ENCODE results near the gene NGF. TPM values are rescaled to one million over a fixed set of nuclear protein-coding genes. Genes with fewer than 3 reads are reported as not detected.

NGF gene
- polyA plus RNA-seq, 1 donor = 1.4 TPM

DNA sequence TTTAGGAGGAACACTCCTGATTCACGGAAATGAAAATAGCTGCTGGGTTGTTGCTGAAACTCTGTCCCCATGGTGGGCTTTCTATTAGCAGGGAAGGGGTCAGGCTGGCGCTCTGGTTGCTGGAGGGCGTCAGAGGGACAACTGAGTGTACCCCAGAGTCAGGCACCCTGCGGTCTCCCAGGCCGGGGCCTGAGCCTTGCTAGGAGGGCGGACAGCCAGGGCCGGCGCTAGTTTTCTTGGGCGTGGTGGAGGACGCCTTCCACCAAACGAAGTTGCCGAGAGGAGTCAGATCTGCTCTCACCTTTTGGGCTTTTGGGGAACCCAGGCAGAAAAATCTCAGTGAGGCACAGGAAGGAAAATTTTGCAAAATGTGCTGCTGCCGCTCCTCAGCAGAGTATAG is 54.8 kb downstream of the NGF start:
- no peaks in the 10 kb centered on the region for H3K4me1 ChIP-seq (ENCODE audit: control insufficient read depth, insufficient read depth, low read length)
- H3K4me3 ChIP-seq (ENCODE audit: low read length) = no peak overlapping the region
- no peaks in the 10 kb centered on the region for H3K9me3 ChIP-seq (ENCODE audit: control insufficient read depth, low read depth, low read length)
- H3K27ac ChIP-seq (ENCODE audit: low read length) = no peak overlapping the region
- DNase-seq = no peak
- WGBS (ENCODE audit: insufficient coverage, low lambda C conversion rate) = 100% methylated on average over 1 of the region's 13 CpGs
- H3K27me3 ChIP-seq (ENCODE audit: control insufficient read depth, insufficient read depth, low read length) = peaks cover 2% of the 10 kb centered on the region
- H3K36me3 ChIP-seq (ENCODE audit: control insufficient read depth, insufficient read depth, low read length) = no peaks in the 10 kb centered on the region

DNA sequence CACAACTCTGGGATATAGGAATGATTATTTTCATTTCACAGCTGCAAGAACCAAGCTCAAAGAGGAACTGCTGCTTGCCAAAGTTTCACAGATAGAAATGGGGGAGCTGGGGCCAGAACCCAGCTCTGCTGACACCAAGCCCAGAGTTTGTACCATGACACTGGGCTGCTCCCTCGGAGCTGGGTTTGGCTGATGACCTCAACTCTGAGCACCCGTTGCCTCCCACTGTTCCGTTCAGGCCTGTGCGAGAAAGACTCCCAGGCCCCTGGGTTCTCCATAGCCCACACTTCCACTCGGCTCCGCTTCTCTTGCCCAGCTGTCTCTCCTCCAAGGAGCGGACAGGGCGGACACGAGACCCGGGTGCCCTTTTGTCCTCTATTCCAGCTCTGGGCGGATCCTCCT is 55.2 kb downstream of the NGF start:
- Histone ChIP-seq H3K27ac (ENCODE audit: low read length) (no peak overlapping the region), H3K9me3 (ENCODE audit: control insufficient read depth, low read depth, low read length) (no peaks in the 10 kb centered on the region), H3K36me3 (ENCODE audit: control insufficient read depth, insufficient read depth, low read length) (no peaks in the 10 kb centered on the region), H3K4me3 (ENCODE audit: low read length) (no peak overlapping the region), H3K27me3 (ENCODE audit: control insufficient read depth, insufficient read depth, low read length) (peaks cover 2% of the 10 kb centered on the region), H3K4me1 (ENCODE audit: control insufficient read depth, insufficient read depth, low read length) (no peaks in the 10 kb centered on the region)
- peak in 1 of 2 donors; percentile 12 for DNase-seq
- 75% methylated on average over 4 of the region's 11 CpGs for WGBS (ENCODE audit: insufficient coverage, low lambda C conversion rate)

DNA sequence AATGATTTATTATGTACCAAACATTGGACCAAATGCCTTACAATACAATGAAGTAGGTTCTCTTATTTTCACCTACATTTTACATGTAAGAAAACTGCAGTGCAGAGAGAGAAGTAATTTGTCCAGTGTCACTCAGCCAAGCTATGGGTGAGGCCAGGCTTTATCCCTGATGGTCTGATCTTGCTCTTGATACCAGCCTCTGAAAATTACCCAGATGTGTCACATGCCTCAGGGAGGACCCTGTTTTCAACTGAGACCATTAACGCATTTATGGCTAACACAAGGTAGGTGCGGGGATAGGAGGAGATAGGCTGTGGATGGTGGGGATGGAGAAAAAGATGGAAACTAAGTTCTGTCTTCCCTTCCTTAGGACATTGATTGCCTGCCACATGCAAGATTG is 56.9 kb downstream of the NGF start:
- peaks cover 2% of the 10 kb centered on the region for H3K27me3 ChIP-seq (ENCODE audit: control insufficient read depth, insufficient read depth, low read length)
- no peak for DNase-seq
- H3K4me1 ChIP-seq (ENCODE audit: control insufficient read depth, insufficient read depth, low read length) = no peaks in the 10 kb centered on the region
- H3K4me3 ChIP-seq (ENCODE audit: low read length) = no peak overlapping the region
- WGBS (ENCODE audit: insufficient coverage, low lambda C conversion rate) = 100% methylated on average over 1 of the region's 2 CpGs
- no peaks in the 10 kb centered on the region for H3K9me3 ChIP-seq (ENCODE audit: control insufficient read depth, low read depth, low read length)
- H3K27ac ChIP-seq (ENCODE audit: low read length) = no peak overlapping the region
- no peaks in the 10 kb centered on the region for H3K36me3 ChIP-seq (ENCODE audit: control insufficient read depth, insufficient read depth, low read length)

GRCh38 chr1:115280064-115280463 is 58.0 kb downstream of the NGF start:
- Histone ChIP-seq H3K9me3 (ENCODE audit: control insufficient read depth, low read depth, low read length) (no peaks in the 10 kb centered on the region), H3K27ac (ENCODE audit: low read length) (no peak overlapping the region), H3K36me3 (ENCODE audit: control insufficient read depth, insufficient read depth, low read length) (no peaks in the 10 kb centered on the region), H3K27me3 (ENCODE audit: control insufficient read depth, insufficient read depth, low read length) (peaks cover 2% of the 10 kb centered on the region), H3K4me3 (ENCODE audit: low read length) (no peak overlapping the region), H3K4me1 (ENCODE audit: control insufficient read depth, insufficient read depth, low read length) (no peaks in the 10 kb centered on the region)
- no CpG with 5 or more reads among the region's 8 CpGs for WGBS (ENCODE audit: insufficient coverage, low lambda C conversion rate)
- DNase-seq = no peak

GRCh38 chr1:115278211-115278610 is 59.8 kb downstream of the NGF start:
- Histone ChIP-seq H3K27me3 (ENCODE audit: control insufficient read depth, insufficient read depth, low read length) (peaks cover 2% of the 10 kb centered on the region), H3K9me3 (ENCODE audit: control insufficient read depth, low read depth, low read length) (no peaks in the 10 kb centered on the region), H3K27ac (ENCODE audit: low read length) (no peak overlapping the region), H3K36me3 (ENCODE audit: control insufficient read depth, insufficient read depth, low read length) (no peaks in the 10 kb centered on the region), H3K4me3 (ENCODE audit: low read length) (no peak overlapping the region), H3K4me1 (ENCODE audit: control insufficient read depth, insufficient read depth, low read length) (no peaks in the 10 kb centered on the region)
- DNase-seq = no peak
- no CpG with 5 or more reads among the region's 3 CpGs for WGBS (ENCODE audit: insufficient coverage, low lambda C conversion rate)

GRCh38 chr1:115277276-115277675 is 60.8 kb downstream of the NGF start:
- no peak for DNase-seq
- no peaks in the 10 kb centered on the region for H3K9me3 ChIP-seq (ENCODE audit: control insufficient read depth, low read depth, low read length)
- H3K4me3 ChIP-seq (ENCODE audit: low read length) = no peak overlapping the region
- no CpG with 5 or more reads among the region's 2 CpGs for WGBS (ENCODE audit: insufficient coverage, low lambda C conversion rate)
- H3K27ac ChIP-seq (ENCODE audit: low read length) = no peak overlapping the region
- no peaks in the 10 kb centered on the region for H3K4me1 ChIP-seq (ENCODE audit: control insufficient read depth, insufficient read depth, low read length)
- H3K36me3 ChIP-seq (ENCODE audit: control insufficient read depth, insufficient read depth, low read length) = no peaks in the 10 kb centered on the region
- H3K27me3 ChIP-seq (ENCODE audit: control insufficient read depth, insufficient read depth, low read length) = peaks cover 3% of the 10 kb centered on the region

GRCh38 chr1:115275216-115275615 is 62.8 kb downstream of the NGF start:
- no peaks in the 10 kb centered on the region for H3K36me3 ChIP-seq (ENCODE audit: control insufficient read depth, insufficient read depth, low read length)
- peaks cover 5% of the 10 kb centered on the region for H3K27me3 ChIP-seq (ENCODE audit: control insufficient read depth, insufficient read depth, low read length)
- H3K4me1 ChIP-seq (ENCODE audit: control insufficient read depth, insufficient read depth, low read length) = no peaks in the 10 kb centered on the region
- H3K27ac ChIP-seq (ENCODE audit: low read length) = no peak overlapping the region
- no peaks in the 10 kb centered on the region for H3K9me3 ChIP-seq (ENCODE audit: control insufficient read depth, low read depth, low read length)
- no peak for DNase-seq
- H3K4me3 ChIP-seq (ENCODE audit: low read length) = no peak overlapping the region

GRCh38 chr1:115274467-115274866 is 63.6 kb downstream of the NGF start:
- H3K4me1 ChIP-seq (ENCODE audit: control insufficient read depth, insufficient read depth, low read length) = no peaks in the 10 kb centered on the region
- no peak overlapping the region for H3K4me3 ChIP-seq (ENCODE audit: low read length)
- H3K9me3 ChIP-seq (ENCODE audit: control insufficient read depth, low read depth, low read length) = no peaks in the 10 kb centered on the region
- H3K27me3 ChIP-seq (ENCODE audit: control insufficient read depth, insufficient read depth, low read length) = peaks cover 3% of the 10 kb centered on the region
- DNase-seq = no peak
- 95% methylated on average over 4 of the region's 4 CpGs for WGBS (ENCODE audit: insufficient coverage, low lambda C conversion rate)
- no peaks in the 10 kb centered on the region for H3K36me3 ChIP-seq (ENCODE audit: control insufficient read depth, insufficient read depth, low read length)
- no peak overlapping the region for H3K27ac ChIP-seq (ENCODE audit: low read length)

- H3K4me3 ChIP-seq (ENCODE audit: low read length) = no peak overlapping the region
- no peak overlapping the region for H3K27ac ChIP-seq (ENCODE audit: low read length)
- H3K36me3 ChIP-seq (ENCODE audit: control insufficient read depth, insufficient read depth, low read length) = no peaks in the 10 kb centered on the region
- 71% methylated on average over 1 of the region's 10 CpGs for WGBS (ENCODE audit: insufficient coverage, low lambda C conversion rate)
- no peaks in the 10 kb centered on the region for H3K27me3 ChIP-seq (ENCODE audit: control insufficient read depth, insufficient read depth, low read length)
- no peak for DNase-seq
- no peaks in the 10 kb centered on the region for H3K4me1 ChIP-seq (ENCODE audit: control insufficient read depth, insufficient read depth, low read length)
- H3K9me3 ChIP-seq (ENCODE audit: control insufficient read depth, low read depth, low read length) = no peaks in the 10 kb centered on the region
Measured at GRCh38 chr1:115266729-115267421, 71.2 kb downstream of the NGF start.

- no peaks in the 10 kb centered on the region for H3K4me1 ChIP-seq (ENCODE audit: control insufficient read depth, insufficient read depth, low read length)
- DNase-seq = no peak
- WGBS (ENCODE audit: insufficient coverage, low lambda C conversion rate) = no CpG with 5 or more reads among the region's 1 CpG
- no peaks in the 10 kb centered on the region for H3K9me3 ChIP-seq (ENCODE audit: control insufficient read depth, low read depth, low read length)
- H3K36me3 ChIP-seq (ENCODE audit: control insufficient read depth, insufficient read depth, low read length) = no peaks in the 10 kb centered on the region
- H3K4me3 ChIP-seq (ENCODE audit: low read length) = no peak overlapping the region
- no peak overlapping the region for H3K27ac ChIP-seq (ENCODE audit: low read length)
- H3K27me3 ChIP-seq (ENCODE audit: control insufficient read depth, insufficient read depth, low read length) = no peaks in the 10 kb centered on the region
Measured at GRCh38 chr1:115265099-115265498, 73.0 kb downstream of the NGF start.

GRCh38 chr1:115262886-115263285 is 75.2 kb downstream of the NGF start:
- Histone ChIP-seq H3K27ac (ENCODE audit: low read length) (no peak overlapping the region), H3K27me3 (ENCODE audit: control insufficient read depth, insufficient read depth, low read length) (no peaks in the 10 kb centered on the region), H3K9me3 (ENCODE audit: control insufficient read depth, low read depth, low read length) (peaks cover 10% of the 10 kb centered on the region), H3K4me3 (ENCODE audit: low read length) (no peak overlapping the region), H3K4me1 (ENCODE audit: control insufficient read depth, insufficient read depth, low read length) (no peaks in the 10 kb centered on the region), H3K36me3 (ENCODE audit: control insufficient read depth, insufficient read depth, low read length) (no peaks in the 10 kb centered on the region)
- DNase-seq = no peak
- WGBS (ENCODE audit: insufficient coverage, low lambda C conversion rate) = no CpG with 5 or more reads among the region's 4 CpGs
